CD4-positive, alpha-beta T cell treated with Interferon gamma for 1 hour (primary cell): ENCODE measurements around the gene ARHGAP15.

Experiments used
- DNase-seq: peaks from one replicate; pipeline ENCODE4 v3.0.0-alpha.2; 2020

ARHGAP15 gene

DNA sequence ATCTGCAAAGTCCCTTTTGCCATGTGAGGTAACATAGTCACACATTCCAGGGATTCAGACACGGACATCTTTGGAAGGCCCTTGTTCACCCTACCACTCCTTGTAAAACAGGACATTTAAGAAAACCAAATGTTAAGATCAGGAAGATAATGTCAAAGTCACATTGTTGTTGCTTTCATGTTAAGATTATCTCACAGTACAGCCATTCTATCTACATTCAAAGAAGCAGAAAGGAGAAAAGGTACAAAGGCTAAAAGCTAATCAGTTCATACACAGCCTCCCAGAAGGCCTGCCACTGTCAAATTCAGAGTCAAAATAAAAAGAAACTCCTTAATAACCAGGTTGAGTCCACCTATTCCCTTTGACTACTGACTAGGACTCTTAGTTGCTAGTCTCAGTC lies 573.7 kb downstream of the ARHGAP15 start:
- no peak for DNase-seq

GRCh38 chr2:143704451-143705106 lies 575.4 kb downstream of the ARHGAP15 start:
- no peak for DNase-seq

DNA sequence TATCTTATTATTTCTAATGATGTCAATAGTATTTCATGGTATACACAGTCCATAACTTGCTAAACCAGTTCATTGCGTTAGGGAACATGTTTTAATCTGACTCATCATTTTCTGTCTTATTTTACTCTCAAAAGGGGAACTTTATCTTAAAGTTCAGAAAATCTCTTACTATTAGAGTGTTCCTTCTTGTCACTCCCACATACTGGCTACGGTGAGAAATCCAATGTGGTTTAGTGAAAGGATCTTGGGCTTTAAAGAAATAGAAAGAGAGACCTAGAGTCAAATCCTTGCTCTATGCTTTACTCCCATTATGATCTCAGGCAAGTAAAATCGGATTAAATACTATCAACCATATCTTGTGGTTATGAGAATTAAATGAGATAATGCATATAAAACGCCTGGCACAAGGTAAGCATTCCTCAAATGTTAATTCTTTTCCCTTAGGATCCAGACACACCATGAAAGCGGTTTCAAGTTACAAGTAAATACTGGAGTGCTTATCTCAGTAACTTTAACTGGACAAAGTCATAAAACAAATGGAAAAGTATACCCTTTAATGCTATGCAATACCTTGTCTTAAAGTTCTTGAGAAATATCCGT lies 576.0 kb downstream of the ARHGAP15 start:
- DNase-seq, result no peak

DNA sequence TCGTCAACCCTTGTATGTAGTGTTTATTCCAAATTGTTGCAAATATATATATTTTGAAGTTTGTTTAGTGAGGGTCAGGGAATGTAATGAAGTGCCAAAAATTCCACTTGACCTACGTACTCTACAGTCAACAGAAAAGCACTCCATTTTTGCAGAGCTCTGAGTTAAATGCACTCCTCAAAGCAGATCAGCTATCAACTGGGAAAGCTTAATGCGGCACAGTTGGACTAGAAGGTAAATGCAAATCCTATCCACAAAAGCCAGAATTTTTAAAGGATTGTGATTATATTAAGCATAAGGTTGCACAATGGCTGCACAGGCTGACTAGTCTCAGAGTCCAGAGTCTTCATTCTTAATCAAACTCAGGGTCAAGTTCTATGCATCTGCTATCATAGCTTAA lies 577.1 kb downstream of the ARHGAP15 start:
- no peak for DNase-seq

- DNase-seq, result no peak
Observed at GRCh38 chr2:143708682-143709081, 579.5 kb downstream of the ARHGAP15 start.

GRCh38 chr2:143710196-143710595 lies 581.0 kb downstream of the ARHGAP15 start:
- no peak for DNase-seq

GRCh38 chr2:143710879-143711278 lies 581.7 kb downstream of the ARHGAP15 start:
- DNase-seq, result no peak

- no peak for DNase-seq
Observed at GRCh38 chr2:143716522-143716921, 587.3 kb downstream of the ARHGAP15 start.

DNA sequence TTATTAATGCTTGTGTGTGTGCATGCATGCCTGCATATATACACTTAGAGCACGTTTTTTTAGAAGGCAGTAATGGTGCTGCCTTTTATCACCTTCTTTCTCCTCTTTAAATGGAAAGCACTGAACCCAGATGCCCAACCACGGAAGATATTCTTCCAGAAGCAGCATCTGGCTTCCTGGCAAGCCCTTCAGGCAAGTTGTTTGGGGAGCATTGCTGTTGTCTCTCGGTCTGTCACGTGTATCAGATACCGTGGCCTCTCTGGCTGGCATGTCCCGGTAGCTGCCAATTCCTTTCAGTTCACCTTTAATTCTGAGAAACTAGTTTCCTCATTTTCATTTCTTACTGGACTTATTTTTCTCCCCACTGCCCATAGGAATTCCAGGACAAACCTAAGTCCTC lies 587.8 kb downstream of the ARHGAP15 start:
- DNase-seq, result no peak

DNA sequence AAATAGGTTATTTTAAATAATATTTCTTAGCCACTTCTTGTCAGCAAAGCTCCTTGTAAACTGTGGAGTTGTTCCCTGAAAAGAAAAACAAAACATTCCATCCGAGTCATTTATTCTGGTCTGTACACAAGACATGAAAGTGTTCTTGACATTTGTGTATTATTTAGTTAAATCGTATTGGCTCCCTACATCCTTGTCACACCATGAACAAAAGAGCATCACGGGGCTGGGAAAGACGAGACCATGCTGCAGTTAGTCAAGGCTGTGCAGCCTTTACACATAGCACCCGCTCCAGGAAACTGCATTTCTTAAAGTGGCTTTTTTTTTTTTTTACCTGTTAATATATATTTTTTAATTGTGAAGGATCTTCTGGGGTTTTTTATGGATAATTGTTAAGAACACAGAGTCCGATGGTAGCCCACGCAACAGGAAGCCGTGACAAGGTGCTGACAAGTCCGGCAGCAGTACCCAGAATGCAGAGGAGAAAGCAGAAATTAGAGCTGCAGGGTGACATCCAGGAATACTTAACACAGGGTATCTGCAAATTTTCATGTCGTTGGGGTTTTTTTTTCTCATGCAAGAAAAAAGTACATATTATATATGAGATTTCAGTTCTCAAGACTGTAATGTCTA lies 588.4 kb downstream of the ARHGAP15 start:
- DNase-seq, result no peak

DNA sequence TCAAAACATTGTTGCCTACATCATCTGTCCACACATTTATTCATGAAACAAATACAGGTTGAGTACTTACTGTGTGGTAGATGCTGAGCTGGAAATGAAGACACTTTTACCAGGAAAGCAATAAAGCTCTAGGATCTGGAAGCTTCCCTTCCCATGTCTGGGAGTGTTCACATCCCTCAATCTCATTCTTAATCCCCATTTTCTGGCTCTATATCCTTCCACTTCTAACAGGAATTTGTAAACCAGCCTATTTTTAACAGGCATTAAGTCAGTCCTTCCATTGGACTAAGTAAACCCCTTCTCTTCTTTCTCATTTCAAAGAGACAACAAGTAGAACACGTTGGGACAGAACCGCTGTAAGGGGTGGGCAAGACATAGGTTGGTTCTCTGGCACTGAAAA lies 589.5 kb downstream of the ARHGAP15 start:
- no peak for DNase-seq

- no peak for DNase-seq
Observed at GRCh38 chr2:143719406-143719805, 590.2 kb downstream of the ARHGAP15 start.

GRCh38 chr2:143720095-143720664 lies 591.0 kb downstream of the ARHGAP15 start:
- DNase-seq, result no peak

GRCh38 chr2:143725400-143725799 lies 596.2 kb downstream of the ARHGAP15 start:
- no peak for DNase-seq

DNA sequence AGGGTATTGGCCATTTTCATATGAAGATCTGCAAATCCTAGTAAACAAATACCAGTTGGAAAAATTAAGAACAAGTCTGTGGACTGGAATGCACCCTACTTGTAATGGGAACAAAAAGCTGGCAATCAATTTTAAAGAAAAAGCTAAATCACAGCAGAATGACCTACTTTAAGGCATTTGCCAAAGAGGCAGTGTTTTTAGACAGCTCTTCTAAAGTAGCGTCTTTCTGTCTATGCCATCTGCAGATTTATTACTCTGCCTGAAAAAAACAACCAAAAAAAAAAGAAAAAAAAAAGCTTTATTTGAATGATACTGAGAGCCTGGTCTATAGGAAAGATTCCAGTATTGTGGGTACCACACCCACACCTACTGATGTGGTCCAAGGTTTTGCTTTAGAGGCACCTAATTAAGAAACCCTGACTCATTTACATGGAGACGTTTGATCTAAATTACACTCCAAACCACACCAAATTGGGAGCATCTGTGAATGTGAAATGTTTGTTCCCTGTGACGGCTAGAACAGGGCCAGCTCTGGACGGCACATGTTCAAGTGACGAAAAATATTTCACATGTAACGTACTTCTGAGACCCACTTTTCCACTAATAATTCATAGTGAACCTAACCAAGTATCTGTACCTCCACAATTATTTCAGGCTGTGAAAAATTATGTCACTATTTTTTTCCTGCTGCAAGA lies 597.1 kb downstream of the ARHGAP15 start:
- no peak for DNase-seq

DNA sequence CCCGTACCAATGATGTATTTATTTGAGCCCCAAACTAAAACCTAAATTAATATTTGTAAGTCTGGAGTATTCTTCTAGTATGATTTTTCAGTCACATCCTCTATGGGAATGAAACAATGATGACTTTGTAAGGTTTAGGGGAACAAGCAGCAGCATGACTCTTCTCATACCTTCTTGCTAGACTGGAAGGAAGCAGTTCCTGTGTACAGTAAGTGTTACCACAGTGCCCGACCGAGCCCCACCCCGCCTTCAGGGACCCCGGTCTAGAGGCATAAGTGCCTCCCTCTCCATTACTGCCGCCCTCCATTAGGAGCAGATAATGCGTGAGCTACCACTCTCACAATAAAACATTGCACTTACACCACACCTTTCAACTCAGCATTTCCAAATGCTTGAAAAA lies 599.3 kb downstream of the ARHGAP15 start:
- DNase-seq, result no peak

DNA sequence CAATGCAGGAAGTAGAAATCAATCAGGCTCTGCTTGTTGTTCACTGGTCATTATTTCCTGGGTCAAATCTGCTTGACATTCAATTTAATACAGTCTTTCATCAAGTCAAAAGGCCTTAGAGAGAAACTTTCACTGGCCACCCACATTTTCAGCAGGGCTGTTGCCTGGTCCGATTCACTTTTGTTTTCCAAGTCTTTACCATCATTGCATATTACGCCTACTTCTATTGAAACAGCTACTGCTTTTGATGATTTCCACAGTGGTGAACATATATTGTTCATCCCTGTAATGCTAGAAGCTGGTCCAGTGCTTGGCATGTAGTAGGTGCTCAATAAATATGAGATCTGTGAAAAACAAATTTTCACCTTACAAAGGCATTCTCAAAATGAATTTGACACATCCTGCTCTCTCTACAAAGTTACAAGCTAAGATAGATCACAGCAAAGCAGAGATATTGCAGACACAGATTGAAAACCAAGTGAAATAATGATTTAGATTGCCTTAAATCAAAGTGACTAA lies 600.1 kb downstream of the ARHGAP15 start:
- DNase-seq, result no peak

DNA sequence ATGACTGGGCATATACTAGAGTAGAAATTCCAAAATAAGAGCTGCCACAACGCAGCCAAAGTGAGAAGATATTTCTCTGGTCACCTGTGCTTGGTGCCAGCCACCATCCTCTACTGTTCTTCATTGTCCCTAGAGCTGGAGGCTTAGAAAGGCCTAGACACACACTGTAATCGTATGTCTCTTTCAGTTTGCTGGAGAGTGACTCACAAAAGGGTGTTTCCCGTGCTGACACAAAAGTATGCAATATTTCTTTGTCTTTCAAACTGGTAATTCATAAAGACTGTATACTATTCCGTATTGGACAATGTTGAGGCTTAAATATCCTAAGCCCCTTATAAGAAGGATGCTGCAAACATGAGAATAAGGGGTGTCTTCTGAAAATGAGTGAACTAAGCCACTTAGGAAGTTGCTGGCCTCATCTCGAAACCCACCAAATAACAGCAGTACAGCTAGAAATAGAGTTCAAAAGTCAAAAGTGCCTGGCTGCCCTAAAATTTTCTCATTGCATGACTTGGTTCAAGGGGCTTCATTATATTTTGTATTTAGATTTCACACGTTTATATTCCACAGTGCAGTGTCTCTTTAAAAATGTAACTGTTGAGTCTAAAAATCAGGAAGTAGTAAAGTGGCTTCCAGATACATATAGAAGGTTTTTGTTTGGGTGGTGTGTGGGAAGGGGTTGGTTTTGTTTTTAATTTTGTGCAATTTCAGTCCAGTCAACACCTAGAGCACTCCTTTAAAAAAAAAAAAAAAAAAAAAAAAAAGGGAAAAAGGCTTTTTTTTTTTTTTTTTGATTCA lies 601.1 kb downstream of the ARHGAP15 start:
- DNase-seq, result no peak

- DNase-seq, result no peak
Observed at GRCh38 chr2:143730953-143731260, 601.7 kb downstream of the ARHGAP15 start.

DNA sequence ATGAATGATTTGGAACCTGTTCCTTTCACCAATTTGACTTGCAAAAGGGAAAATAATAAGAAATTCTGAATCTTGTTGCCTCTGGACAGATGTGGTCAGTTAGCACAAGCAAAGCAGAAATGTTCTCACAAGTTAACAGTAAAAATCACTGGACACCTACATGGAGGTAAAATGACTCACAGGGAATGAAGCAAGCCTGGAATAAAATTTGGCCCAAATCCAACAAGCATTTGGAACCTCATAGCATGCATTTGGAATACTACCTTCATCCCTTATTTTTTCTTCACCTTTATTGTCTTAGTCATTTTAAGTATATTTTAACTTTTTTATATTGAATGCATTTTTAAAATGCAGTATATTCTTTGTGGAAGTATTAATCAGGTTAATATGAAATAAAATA lies 602.9 kb downstream of the ARHGAP15 start:
- DNase-seq, result no peak

- DNase-seq, result no peak
Observed at GRCh38 chr2:143732871-143733270, 603.7 kb downstream of the ARHGAP15 start.

DNA sequence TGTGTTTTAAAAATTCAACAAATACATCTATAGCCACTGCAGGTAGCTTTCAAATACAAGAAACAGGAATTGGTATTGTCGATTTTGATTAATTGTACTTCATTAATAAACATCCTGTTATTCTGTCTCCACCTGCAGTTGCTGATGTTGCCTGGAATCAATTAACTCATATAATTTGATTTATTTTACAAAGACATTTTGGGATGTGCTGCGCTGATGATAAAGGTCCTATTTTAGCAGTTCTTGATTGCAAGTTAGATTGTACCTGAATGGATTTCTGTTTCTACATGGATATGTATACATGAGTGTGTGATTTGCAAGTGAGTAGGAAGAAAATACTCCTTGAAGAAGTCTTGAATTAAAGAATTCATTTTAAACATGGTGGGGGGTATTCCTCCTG lies 605.3 kb downstream of the ARHGAP15 start:
- DNase-seq, result no peak

DNA sequence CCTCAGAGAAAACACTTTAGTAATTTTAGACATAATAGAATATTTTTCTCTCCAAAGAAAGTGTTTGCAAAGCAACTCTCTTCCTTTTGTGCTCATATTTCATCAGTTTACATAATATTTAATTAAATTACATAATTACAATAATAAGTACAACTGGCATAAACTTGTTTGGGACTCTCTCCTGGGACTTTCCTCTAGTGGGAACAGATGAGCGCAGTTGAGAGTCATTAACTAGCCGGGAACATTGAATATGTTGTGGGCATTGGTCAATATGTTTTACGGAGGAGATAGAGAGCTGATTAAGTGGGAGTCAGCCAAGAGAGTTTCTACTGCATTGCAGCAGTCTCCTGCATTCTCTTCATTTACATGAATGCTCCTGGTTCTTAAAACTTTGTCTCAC lies 607.7 kb downstream of the ARHGAP15 start:
- no peak for DNase-seq
